B cell (primary cell): ENCODE results near the gene RASSF4. TPM values are rescaled to one million over a fixed set of nuclear protein-coding genes. Genes with fewer than 3 reads are reported as not detected.

ENCODE experiments used
- ATAC-seq: fragments of 200-7000 bp; cut with Tn5 transposase; one replicate; pipeline ENCODE4 v1.10.0; 2021; ENCODE audit warnings: low read depth, mild to moderate bottlenecking, moderate number of reproducible peaks, moderate library complexity
- CTCF ChIA-PET: fragments of 350-600 bp; sonication (Branson Sonifier 250); formaldehyde crosslinking; loops from one replicate; lab custom pipeline; 2021; ENCODE audit warnings: antibody characterized with exemption, inconsistent platforms; lab: Charles Lee
- POLR2A ChIA-PET: fragments of 350-600 bp; sonication (Branson Sonifier 250); formaldehyde crosslinking; loops from one replicate; lab custom pipeline; 2021; ENCODE audit warnings: antibody characterized with exemption; lab: Charles Lee
- DNase-seq: peaks from one replicate; pipeline ENCODE4 v3.0.0; 2013
- H2AFZ ChIP-seq: 2 replicates; pipeline ENCODE4 v1.6.1; 2012; ENCODE audit warnings: mild to moderate bottlenecking, low read depth, low read length; ENCODE audit not compliant: insufficient read depth, poor library complexity, severe bottlenecking
- H3K27ac ChIP-seq, 2 donors: 1 replicate in 1 of 2; 2 replicates in 1 of 2; pipeline ENCODE4 v1.5.1; 2012 to 2013; ENCODE audit warnings: low read length in 2 of 2, mild to moderate bottlenecking in 2 of 2, moderate library complexity in 1 of 2
- H3K27me3 ChIP-seq, 4 experiments: fragments of 200-600 bp in 1 of 4; sonication (generic) in 1 of 4; replicated peaks in 1 of 4; 1 replicate in 2 of 4; 2 replicates in 2 of 4; pipeline versions ENCODE4 v1.6.1 to v1.7.0; 2013 to 2016; ENCODE audit warnings: low read length in 3 of 4, mild to moderate bottlenecking in 2 of 4, mixed read lengths in 1 of 4, moderate library complexity in 1 of 4; ENCODE audit not compliant: insufficient read depth in 4 of 4, control insufficient read depth in 3 of 4; ENCODE audit errors: control extremely low read depth in 1 of 4
- H3K36me3 ChIP-seq, 2 experiments: replicated peaks in 1 of 2; 1 replicate in 1 of 2; 2 replicates in 1 of 2; pipeline versions ENCODE4 v1.6.1 to v1.7.1; 2013; ENCODE audit warnings: low read length in 1 of 2; ENCODE audit not compliant: insufficient read depth in 2 of 2, control insufficient read depth in 1 of 2; ENCODE audit errors: control extremely low read depth in 1 of 2, extremely low read depth in 1 of 2
- H3K4me1 ChIP-seq, 2 donors: fragments of 200-600 bp in 1 of 2; sonication (generic) in 1 of 2; 1 replicate in 1 of 2; 2 replicates in 1 of 2; pipeline versions ENCODE4 v1.5.1 to v1.6.1; 2013 to 2017; ENCODE audit warnings: low read length in 2 of 2; ENCODE audit not compliant: control insufficient read depth in 2 of 2, insufficient read depth in 2 of 2
- H3K4me2 ChIP-seq: replicated peaks from 2 replicates; pipeline ENCODE3; 2012; ENCODE audit warnings: mild to moderate bottlenecking, low read depth, low read length; ENCODE audit not compliant: poor library complexity, severe bottlenecking
- H3K4me3 ChIP-seq, 5 experiments: fragments of 200-600 bp in 1 of 5; sonication (generic) in 1 of 5; 1 replicate in 3 of 5; 2 replicates in 2 of 5; pipeline versions ENCODE4 v1.5.1 to v1.7.0; 2011 to 2016; ENCODE audit warnings: low read length in 4 of 5, mild to moderate bottlenecking in 4 of 5, low read depth in 2 of 5, control low read depth in 1 of 5, moderate library complexity in 1 of 5; ENCODE audit not compliant: insufficient read depth in 1 of 5; ENCODE audit errors: control extremely low read depth in 1 of 5, extremely low read depth in 1 of 5
- H3K79me2 ChIP-seq: fragments of 200-600 bp; sonication (generic); one replicate; pipeline ENCODE4 v1.6.0; 2016; ENCODE audit warnings: low read length; ENCODE audit not compliant: control insufficient read depth, insufficient read depth
- H3K9ac ChIP-seq: fragments of 200-600 bp; sonication (generic); 2 replicates; pipeline ENCODE4 v1.6.1; 2017; ENCODE audit warnings: mild to moderate bottlenecking, low read length, moderate library complexity
- H3K9me3 ChIP-seq, 3 donors: one replicate each; pipeline versions ENCODE4 v1.6.1 to v1.7.1; 2013; ENCODE audit warnings: low read length in 2 of 3; ENCODE audit not compliant: control insufficient read depth in 2 of 3, insufficient read depth in 1 of 3; ENCODE audit errors: control extremely low read depth in 1 of 3
- H4K20me1 ChIP-seq: 2 replicates; pipeline ENCODE4 v1.6.0; 2012; ENCODE audit warnings: mild to moderate bottlenecking, low read length; ENCODE audit not compliant: insufficient read depth, control insufficient read depth, poor library complexity, severe bottlenecking
- H3K27ac Mint-ChIP-seq: one replicate; pipeline ENCODE4 v1.8.0; 2021; ENCODE audit warnings: mixed read lengths
- H3K27me3 Mint-ChIP-seq: one replicate; pipeline ENCODE4 v1.8.0; 2021; ENCODE audit warnings: mixed read lengths
- H3K4me1 Mint-ChIP-seq: one replicate; pipeline ENCODE4 v1.8.0; 2021; ENCODE audit warnings: mixed read lengths
- H3K4me3 Mint-ChIP-seq: one replicate; pipeline ENCODE4 v1.8.0; 2021; ENCODE audit warnings: mixed read lengths
- H3K9me3 Mint-ChIP-seq: one replicate; pipeline ENCODE4 v1.8.0; 2022; ENCODE audit warnings: mixed read lengths; ENCODE audit not compliant: insufficient read depth
- CTCF ChIP-seq: fragments of 200-600 bp; IDR thresholded peaks from one replicate; pipeline ENCODE4 v1.8.0; 2022; ENCODE audit warnings: antibody characterized with exemption, mild to moderate bottlenecking
- EZH2 ChIP-seq: IDR thresholded peaks from 2 replicates; pipeline ENCODE4 v1.6.1; 2012; ENCODE audit warnings: borderline replicate concordance, low read depth, mild to moderate bottlenecking, moderate library complexity, low read length; ENCODE audit not compliant: insufficient read depth, poor library complexity, severe bottlenecking
- WGBS: methylation state at CpG from one replicate; pipeline ENCODE4 v1.1.5; 2013; ENCODE audit warnings: missing lambda C conversion rate; ENCODE audit not compliant: insufficient coverage; 5-methylcytosine and 5-hydroxymethylcytosine counted together
- intact Hi-C: fragments of 100-400 bp; cut with micrococcal nuclease; formaldehyde crosslinking; loops from one replicate; pipeline ENCODE4 v1.10.0; 2022
- polyA plus RNA-seq: library from polyadenylated mRNA; depleted of rRNA; stranded (reverse); fragments of >200 nt; gene quantifications from 2 replicates; pipeline ENCODE4 v1.2.3, GENCODE V29; 2012
- total RNA-seq, 2 donors: library from RNA; stranded (reverse); fragments of 120-200 nt in 1 of 2; gene quantifications; 1 replicate in 1 of 2; 2 replicates in 1 of 2; pipeline versions ENCODE4 v1.2.3 to v1.2.4, GENCODE V29; 2013 to 2022

Gene RASSF4
- total and polyA plus RNA-seq, 2 donors (not counting 1 experiment from before 2014, with no cell fraction given), result 1.9 to 2.6 TPM

DNA sequence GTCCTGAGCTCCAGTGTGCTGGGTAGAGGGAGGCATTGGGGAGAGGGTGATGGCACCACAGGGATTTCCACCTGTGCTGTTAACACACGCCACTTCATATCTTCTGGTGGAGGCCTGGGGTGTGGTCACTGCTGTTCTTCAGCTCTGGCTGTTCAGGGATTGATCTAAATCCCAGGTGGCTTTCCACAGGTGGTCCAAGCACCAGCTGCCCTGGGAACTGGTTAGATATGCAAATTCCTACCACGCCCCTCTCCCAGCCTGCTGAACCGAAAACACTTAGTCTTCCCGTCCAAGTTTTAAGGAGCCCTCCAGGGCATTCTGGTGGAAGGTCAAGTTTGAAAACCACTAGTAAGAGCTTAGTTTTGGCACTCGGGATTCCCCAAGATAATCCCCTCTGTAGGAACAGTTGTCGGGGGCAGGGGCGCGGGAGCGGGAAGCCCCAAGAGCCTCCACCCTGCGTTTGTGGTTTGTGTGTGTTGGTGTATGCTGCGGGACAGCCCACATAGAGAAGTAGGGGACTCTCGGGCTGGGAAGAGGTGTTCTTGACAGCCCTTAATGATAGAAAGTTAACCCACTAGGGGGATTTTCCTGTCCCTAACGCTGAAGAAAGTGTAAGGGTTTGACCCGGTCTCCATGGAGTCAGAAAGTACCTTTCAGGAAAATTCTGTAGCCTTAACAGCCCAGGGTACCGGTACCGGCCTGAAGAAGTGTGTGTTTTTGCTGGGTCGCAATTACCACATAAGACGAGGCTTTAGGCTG lies 13.9 kb downstream of the RASSF4 start:
- H3K27ac ChIP-seq, result no peak overlapping the region

More for the DNA sequence above, 13.9 kb downstream of the RASSF4 start:
- Histone ChIP-seq H3K79me2 (no peaks in the 10 kb centered on the region), H2AFZ (peak overlapping the region; percentile 95), H3K27me3 (peaks cover 0 to 9% (median 0%) of the 10 kb centered on the region in 4 experiments), H3K36me3 (no peaks in the 10 kb centered on the region), H3K4me3 (no peak overlapping the region), H3K4me2 (peak overlapping the region; percentile 94), H4K20me1 (no peaks in the 10 kb centered on the region), H3K9ac (no peak overlapping the region), H3K9me3 (no peaks in the 10 kb centered on the region), H3K4me1 (peaks cover 26 to 38% of the 10 kb centered on the region in 2 donors)
- intact Hi-C loops, result loop anchor here (2.0 to 5.0 kb wide), 2 partner anchors 96 to 1301 kb away; no protein-coding TSS in a partner anchor
- DNase-seq, result peak; percentile 54
- TF ChIP-seq CTCF (no peak), EZH2 (no peak)
- Mint-ChIP-seq H3K27me3 (no peaks in the 10 kb centered on the region), H3K4me1 (peaks cover 32% of the 10 kb centered on the region), H3K4me3 (peak overlapping the region; percentile 86), H3K9me3 (no peaks in the 10 kb centered on the region), H3K27ac (peak overlapping the region; percentile 65)
- WGBS, result 20% methylated on average over 14 of the region's 18 CpGs
- CTCF ChIA-PET, result interaction anchor here (0.8 to 2.7 kb wide), 5 partner anchors 9 to 40 kb away, joined by 3 to 55 read pairs (median 3); no protein-coding TSS in a partner anchor
- no peak for ATAC-seq
- POLR2A ChIA-PET, result interaction anchor here (0.8 kb wide), 1 partner anchor 14 kb away, joined by 3 read pairs; the partner anchor contains the start of gene RASSF4
